H9 (cell line): ENCODE results near the gene TOGARAM2. TPM values are rescaled to one million over a fixed set of nuclear protein-coding genes. Genes with fewer than 3 reads are reported as not detected.
A peak's percentile ranks its signal among the peaks of the same experiment; 100 is the strongest.

Source experiments
- DNase-seq: peaks from one replicate; pipeline ENCODE4 v3.0.0-alpha.2; 2017
- H2AFZ ChIP-seq: one replicate; pipeline ENCODE4 v1.6.1; 2013; ENCODE audit warnings: mild to moderate bottlenecking, low read length, control low read depth, moderate library complexity
- H2AK5ac ChIP-seq: 2 replicates; pipeline ENCODE4 v1.6.1; 2013; ENCODE audit warnings: low read length, control low read depth, mixed read lengths; ENCODE audit not compliant: insufficient read length
- H2BK120ac ChIP-seq: one replicate; pipeline ENCODE4 v1.6.1; 2013; ENCODE audit warnings: low read depth, mild to moderate bottlenecking, low read length, control low read depth, inconsistent platforms; ENCODE audit not compliant: poor library complexity, severe bottlenecking
- H2BK12ac ChIP-seq: 2 replicates; pipeline ENCODE4 v1.6.1; 2013; ENCODE audit warnings: low read length, control low read depth, mixed read lengths, low read depth; ENCODE audit not compliant: insufficient read length
- H2BK15ac ChIP-seq: 2 replicates; pipeline ENCODE4 v1.6.1; 2013; ENCODE audit warnings: low read depth, low read length, control low read depth
- H2BK20ac ChIP-seq: one replicate; pipeline ENCODE4 v1.6.1; 2013; ENCODE audit warnings: low read depth, mild to moderate bottlenecking, low read length, control low read depth, inconsistent platforms; ENCODE audit not compliant: poor library complexity, severe bottlenecking
- H2BK5ac ChIP-seq: 2 replicates; pipeline ENCODE4 v1.6.1; 2013; ENCODE audit warnings: low read length, control low read depth, mixed read lengths; ENCODE audit not compliant: insufficient read length
- H3K14ac ChIP-seq: 2 replicates; pipeline ENCODE4 v1.6.1; 2013; ENCODE audit warnings: low read length, control low read depth; ENCODE audit not compliant: insufficient read depth
- H3K18ac ChIP-seq: 2 replicates; pipeline ENCODE4 v1.6.1; 2013; ENCODE audit warnings: low read depth, mild to moderate bottlenecking, mixed read lengths, low read length, control low read depth; ENCODE audit not compliant: insufficient read length
- H3K23ac ChIP-seq: 2 replicates; pipeline ENCODE4 v1.6.1; 2013; ENCODE audit warnings: low read length, control low read depth, mixed read lengths, low read depth; ENCODE audit not compliant: insufficient read length
- H3K23me2 ChIP-seq: 2 replicates; pipeline ENCODE4 v1.6.1; 2013; ENCODE audit warnings: low read depth, mild to moderate bottlenecking, mixed read lengths, low read length, control low read depth; ENCODE audit not compliant: insufficient read length, poor library complexity, severe bottlenecking
- H3K27ac ChIP-seq: 2 replicates; pipeline ENCODE4 v1.5.1; 2013; ENCODE audit warnings: low read length, control low read depth, mixed read lengths, low read depth; ENCODE audit not compliant: insufficient read length
- H3K27me3 ChIP-seq: 2 replicates; pipeline ENCODE4 v1.6.1; 2013; ENCODE audit warnings: low read length, control low read depth, inconsistent platforms; ENCODE audit not compliant: insufficient read depth
- H3K4ac ChIP-seq: 2 replicates; pipeline ENCODE4 v1.6.1; 2013; ENCODE audit warnings: low read depth, mild to moderate bottlenecking, control low read depth, inconsistent platforms, low read length, moderate library complexity
- H3K4me1 ChIP-seq: 2 replicates; pipeline ENCODE4 v1.6.1; 2013; ENCODE audit warnings: low read length, control low read depth, inconsistent platforms; ENCODE audit not compliant: insufficient read depth
- H3K4me2 ChIP-seq: 2 replicates; pipeline ENCODE4 v1.6.1; 2013; ENCODE audit warnings: low read length, control low read depth, mixed read lengths; ENCODE audit not compliant: insufficient read length, insufficient read depth
- H3K56ac ChIP-seq: 2 replicates; pipeline ENCODE4 v1.6.1; 2013; ENCODE audit warnings: low read depth, mild to moderate bottlenecking, mixed read lengths, low read length, control low read depth; ENCODE audit not compliant: insufficient read length
- H3K79me1 ChIP-seq: 2 replicates; pipeline ENCODE4 v1.6.1; 2013; ENCODE audit warnings: low read depth, mild to moderate bottlenecking, moderate library complexity, low read length, control low read depth, inconsistent platforms; ENCODE audit not compliant: insufficient read depth, poor library complexity, severe bottlenecking
- H3K79me2 ChIP-seq: 2 replicates; pipeline ENCODE4 v1.6.1; 2013; ENCODE audit warnings: low read length, control low read depth, inconsistent platforms; ENCODE audit not compliant: insufficient read depth
- H3K9ac ChIP-seq: 2 replicates; pipeline ENCODE4 v1.6.1; 2013; ENCODE audit warnings: low read length, control low read depth, mixed read lengths; ENCODE audit not compliant: insufficient read length; ENCODE audit errors: extremely low read depth
- H3K9me3 ChIP-seq: one replicate; pipeline ENCODE4 v1.6.1; 2013; ENCODE audit warnings: low read depth, low read length, inconsistent platforms; ENCODE audit not compliant: control insufficient read depth
- H3T11ph ChIP-seq: one replicate; pipeline ENCODE4 v1.6.1; 2013; ENCODE audit warnings: mild to moderate bottlenecking, low read length, control low read depth, inconsistent platforms
- H4K20me1 ChIP-seq: one replicate; pipeline ENCODE4 v1.6.1; 2013; ENCODE audit not compliant: control insufficient read depth, insufficient read length, insufficient read depth
- H4K5ac ChIP-seq: 2 replicates; pipeline ENCODE4 v1.6.1; 2013; ENCODE audit warnings: low read depth, mild to moderate bottlenecking, mixed read lengths, low read length, control low read depth; ENCODE audit not compliant: insufficient read length
- H4K8ac ChIP-seq: replicated peaks from 2 replicates; pipeline ENCODE4 v1.6.1; 2013; ENCODE audit warnings: low read length, control low read depth, mixed read lengths, low read depth; ENCODE audit not compliant: insufficient read length
- H4K91ac ChIP-seq: 2 replicates; pipeline ENCODE4 v1.6.1; 2013; ENCODE audit warnings: low read depth, mild to moderate bottlenecking, moderate library complexity, mixed read lengths, low read length, control low read depth; ENCODE audit not compliant: insufficient read length
- H3K27ac Mint-ChIP-seq, 3 experiments: 2 replicates in 2 of 3; 3 replicates in 1 of 3; pipeline ENCODE4 v1.8.0; 2020 to 2021; ENCODE audit warnings: mixed read lengths in 3 of 3, mild to moderate bottlenecking in 1 of 3, moderate library complexity in 1 of 3
- H3K27me3 Mint-ChIP-seq: 2 replicates; pipeline ENCODE4 v1.8.0; 2021; ENCODE audit warnings: low read depth, mild to moderate bottlenecking, moderate library complexity, mixed read lengths
- H3K36me3 Mint-ChIP-seq, 3 experiments: 2 replicates in 2 of 3; 3 replicates in 1 of 3; pipeline ENCODE4 v1.8.0; 2020 to 2021; ENCODE audit warnings: low read depth in 3 of 3, mixed read lengths in 3 of 3; ENCODE audit not compliant: insufficient read depth in 1 of 3
- H3K4me1 Mint-ChIP-seq, 2 experiments: 2 replicates each; pipeline ENCODE4 v1.8.0; 2020; ENCODE audit warnings: mixed read lengths in 2 of 2
- H3K4me3 Mint-ChIP-seq, 2 experiments: 2 replicates in 1 of 2; 3 replicates in 1 of 2; pipeline ENCODE4 v1.8.0; 2020 to 2021; ENCODE audit warnings: mild to moderate bottlenecking in 2 of 2, mixed read lengths in 2 of 2, moderate library complexity in 1 of 2
- H3K9me3 Mint-ChIP-seq, 2 experiments: 2 replicates in 1 of 2; 3 replicates in 1 of 2; pipeline ENCODE4 v1.8.0; 2020; ENCODE audit warnings: mild to moderate bottlenecking in 2 of 2, mixed read lengths in 2 of 2, moderate library complexity in 1 of 2
- WGBS: extraction: QIAGEN DNeasy Blood & Tissue Kit; methylation state at CpG from one replicate; pipeline ENCODE4 v1.1.7; 2013; ENCODE audit warnings: missing lambda C conversion rate, low lambda C conversion rate, mixed read lengths; ENCODE audit not compliant: insufficient read length; ENCODE audit errors: extremely low coverage; 5-methylcytosine and 5-hydroxymethylcytosine counted together
- total RNA-seq: library from RNA; stranded (reverse); gene quantifications from 2 replicates; pipeline ENCODE4 v1.2.1, GENCODE V29; 2021
- TF ChIP-seq, protein P1 (sequence below): fragments of 200-600 bp; sonication (generic); conservative IDR thresholded peaks from 3 replicates; pipeline ENCODE4 v1.8.0; 2021; ENCODE audit warnings: antibody characterized with exemption, mild to moderate bottlenecking

The TOGARAM2 gene
- total RNA-seq, 1 experiment from 2014 or later, result 0.83 TPM

DNA sequence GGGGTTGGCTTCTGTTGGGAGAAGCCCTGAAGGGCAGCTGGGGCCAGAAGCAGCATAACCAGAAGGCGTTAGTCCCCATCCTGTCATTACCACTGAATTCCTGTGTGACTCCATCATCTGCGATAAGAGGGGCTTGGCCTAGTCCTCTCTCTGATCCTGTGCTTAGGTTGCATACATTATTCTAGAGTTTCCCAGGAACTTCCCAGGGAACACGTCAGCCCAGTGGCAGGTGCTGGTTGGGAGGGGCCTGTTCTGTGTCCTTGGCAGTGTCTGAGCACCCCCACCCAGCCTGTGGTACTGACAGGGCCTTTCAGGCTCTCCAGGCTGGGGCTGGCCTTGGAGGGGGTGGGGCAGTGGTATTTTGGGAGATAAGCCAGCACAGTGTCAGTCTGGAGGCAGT, 4.5 kb upstream of the TOGARAM2 start:
- Histone ChIP-seq H3K27ac (no peak overlapping the region), H3T11ph (no peak overlapping the region), H3K4me2 (no peak overlapping the region), H3K79me2 (no peaks in the 10 kb centered on the region), H3K27me3 (no peaks in the 10 kb centered on the region), H3K23ac (no peak overlapping the region), H2BK15ac (no peak overlapping the region), H3K9me3 (no peaks in the 10 kb centered on the region), H4K91ac (no peak overlapping the region), H2BK120ac (no peak overlapping the region), H3K4ac (no peak overlapping the region), H4K5ac (no peak overlapping the region), H2BK5ac (no peak overlapping the region), H2AFZ (no peak overlapping the region), H3K4me1 (no peaks in the 10 kb centered on the region), H4K20me1 (no peaks in the 10 kb centered on the region), H2BK12ac (no peak overlapping the region), H3K18ac (no peak overlapping the region), H3K79me1 (no peaks in the 10 kb centered on the region), H3K14ac (0 out of 2 replicates have a peak overlapping the region, but pooled peaks have one; percentile 47), H3K56ac (no peak overlapping the region), H2AK5ac (no peak overlapping the region), H3K9ac (no peak overlapping the region), H2BK20ac (no peak overlapping the region), H3K23me2 (no peaks in the 10 kb centered on the region), H4K8ac (no peak overlapping the region)
- no peak overlapping the region; a peak in 1 of 5 replicates for H3K4me3 Mint-ChIP-seq
- H3K9me3 Mint-ChIP-seq, result no peaks in the 10 kb centered on the region
- peaks cover 4 to 5% of the 10 kb centered on the region in 2 experiments; a peak in 3 of 4 replicates for H3K4me1 Mint-ChIP-seq
- TF ChIP-seq, protein P1, sequence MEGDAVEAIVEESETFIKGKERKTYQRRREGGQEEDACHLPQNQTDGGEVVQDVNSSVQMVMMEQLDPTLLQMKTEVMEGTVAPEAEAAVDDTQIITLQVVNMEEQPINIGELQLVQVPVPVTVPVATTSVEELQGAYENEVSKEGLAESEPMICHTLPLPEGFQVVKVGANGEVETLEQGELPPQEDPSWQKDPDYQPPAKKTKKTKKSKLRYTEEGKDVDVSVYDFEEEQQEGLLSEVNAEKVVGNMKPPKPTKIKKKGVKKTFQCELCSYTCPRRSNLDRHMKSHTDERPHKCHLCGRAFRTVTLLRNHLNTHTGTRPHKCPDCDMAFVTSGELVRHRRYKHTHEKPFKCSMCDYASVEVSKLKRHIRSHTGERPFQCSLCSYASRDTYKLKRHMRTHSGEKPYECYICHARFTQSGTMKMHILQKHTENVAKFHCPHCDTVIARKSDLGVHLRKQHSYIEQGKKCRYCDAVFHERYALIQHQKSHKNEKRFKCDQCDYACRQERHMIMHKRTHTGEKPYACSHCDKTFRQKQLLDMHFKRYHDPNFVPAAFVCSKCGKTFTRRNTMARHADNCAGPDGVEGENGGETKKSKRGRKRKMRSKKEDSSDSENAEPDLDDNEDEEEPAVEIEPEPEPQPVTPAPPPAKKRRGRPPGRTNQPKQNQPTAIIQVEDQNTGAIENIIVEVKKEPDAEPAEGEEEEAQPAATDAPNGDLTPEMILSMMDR, result no peak
- H3K27me3 Mint-ChIP-seq, result peaks cover 2% of the 10 kb centered on the region; the same call in 1 of the 2 replicates
- peak overlapping the region in 1 of 3 experiments; percentile 31; a peak in 1 of 7 replicates for H3K27ac Mint-ChIP-seq
- DNase-seq, result no peak
- no peaks in the 10 kb centered on the region for H3K36me3 Mint-ChIP-seq
- no CpG with 5 or more reads among the region's 3 CpGs for WGBS
